Pulmonary artery endothelial cell (primary cell): Measurements from ENCODE around the gene CCDC85C. TPM values are rescaled to one million over a fixed set of nuclear protein-coding genes. Genes with fewer than 3 reads are reported as not detected.

ENCODE experiments used
- DNase-seq: peaks from one replicate; pipeline ENCODE4 v3.0.0-alpha.2; 2011; ENCODE audit warnings: low read depth, low spot score
- total RNA-seq: library from RNA; depleted of rRNA; stranded (reverse); fragments of >200 nt; gene quantifications from 2 replicates; pipeline ENCODE4 v1.2.3, GENCODE V29; 2014

The CCDC85C gene
- total RNA-seq, 1 donor from 2014 or later = 16.5 TPM

DNA sequence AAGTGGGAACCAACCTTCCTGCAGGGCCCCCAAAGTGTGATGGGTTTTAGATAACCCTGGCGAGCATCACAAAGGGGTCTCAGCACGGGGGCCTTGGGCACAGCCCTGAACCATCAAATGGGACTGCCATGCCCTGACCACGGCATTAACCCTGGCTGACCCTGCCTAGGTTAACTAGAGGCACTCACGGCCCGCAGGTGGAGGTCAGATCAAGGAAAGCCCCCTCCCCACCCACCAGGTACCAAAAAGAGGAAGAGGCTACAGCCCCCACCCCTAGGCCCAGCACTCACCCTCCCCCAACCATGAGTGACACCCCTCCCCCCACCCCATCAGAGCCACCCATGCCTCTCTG is 80.3 kb downstream of the CCDC85C start:
- no peak for DNase-seq

- DNase-seq = no peak
Measured at GRCh38 chr14:99522934-99523703, 80.9 kb downstream of the CCDC85C start.

GRCh38 chr14:99522457-99522891 is 81.5 kb downstream of the CCDC85C start:
- no peak for DNase-seq

- DNase-seq = no peak
Measured at GRCh38 chr14:99522025-99522401, 82.0 kb downstream of the CCDC85C start.

- DNase-seq = no peak
Measured at GRCh38 chr14:99521176-99522024, 82.6 kb downstream of the CCDC85C start.

GRCh38 chr14:99520571-99521081 is 83.4 kb downstream of the CCDC85C start:
- no peak for DNase-seq

DNA sequence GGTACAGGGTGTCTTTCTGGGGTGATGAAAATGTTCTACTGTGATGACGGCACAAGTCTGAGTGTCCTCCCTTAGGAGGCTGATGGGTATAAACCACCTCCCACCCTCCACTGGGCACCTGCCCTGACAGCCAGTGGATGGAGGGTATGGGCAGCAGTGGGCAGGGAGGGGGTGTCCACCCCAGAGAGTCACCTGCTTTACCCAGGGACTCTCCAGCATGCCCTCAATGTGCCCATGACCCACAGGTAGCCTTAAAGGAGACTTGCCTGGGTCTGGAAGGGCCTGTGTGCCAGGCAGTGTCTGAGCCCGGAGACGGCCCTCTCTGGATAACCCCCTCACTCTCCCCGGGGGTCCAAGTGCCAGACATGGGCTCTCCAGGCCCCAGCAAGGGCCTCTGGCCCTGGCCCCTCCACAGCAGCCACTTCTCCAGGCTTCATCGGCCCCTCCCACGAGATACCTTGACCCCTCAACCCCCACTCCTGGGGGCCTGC is 84.0 kb downstream of the CCDC85C start:
- no peak for DNase-seq

DNA sequence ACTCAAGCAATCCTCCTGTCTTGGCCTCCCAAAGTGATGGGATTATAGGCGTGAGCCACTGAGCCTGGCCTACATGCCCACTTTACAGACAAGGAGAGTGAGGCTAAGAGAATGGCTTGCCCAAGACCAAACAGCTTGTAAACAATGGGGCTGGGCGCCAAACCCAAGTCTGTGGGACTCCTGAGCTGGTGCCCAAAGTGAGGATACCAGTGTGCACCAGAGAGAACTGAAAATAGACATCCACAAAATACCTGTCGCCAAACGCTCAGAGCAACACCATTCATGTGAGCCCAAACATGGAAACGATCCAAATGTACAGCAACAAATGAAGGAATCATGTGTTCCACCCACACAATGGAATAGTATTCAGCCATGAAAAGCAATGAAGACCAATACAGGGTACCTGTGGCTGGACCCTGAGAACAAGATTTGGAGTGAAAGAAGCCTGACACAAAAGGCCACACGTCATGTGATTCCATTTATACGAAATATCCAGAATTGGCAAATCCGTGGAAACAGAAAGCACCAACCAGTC is 84.6 kb downstream of the CCDC85C start:
- no peak for DNase-seq

GRCh38 chr14:99518441-99519346 is 85.3 kb downstream of the CCDC85C start:
- no peak for DNase-seq

DNA sequence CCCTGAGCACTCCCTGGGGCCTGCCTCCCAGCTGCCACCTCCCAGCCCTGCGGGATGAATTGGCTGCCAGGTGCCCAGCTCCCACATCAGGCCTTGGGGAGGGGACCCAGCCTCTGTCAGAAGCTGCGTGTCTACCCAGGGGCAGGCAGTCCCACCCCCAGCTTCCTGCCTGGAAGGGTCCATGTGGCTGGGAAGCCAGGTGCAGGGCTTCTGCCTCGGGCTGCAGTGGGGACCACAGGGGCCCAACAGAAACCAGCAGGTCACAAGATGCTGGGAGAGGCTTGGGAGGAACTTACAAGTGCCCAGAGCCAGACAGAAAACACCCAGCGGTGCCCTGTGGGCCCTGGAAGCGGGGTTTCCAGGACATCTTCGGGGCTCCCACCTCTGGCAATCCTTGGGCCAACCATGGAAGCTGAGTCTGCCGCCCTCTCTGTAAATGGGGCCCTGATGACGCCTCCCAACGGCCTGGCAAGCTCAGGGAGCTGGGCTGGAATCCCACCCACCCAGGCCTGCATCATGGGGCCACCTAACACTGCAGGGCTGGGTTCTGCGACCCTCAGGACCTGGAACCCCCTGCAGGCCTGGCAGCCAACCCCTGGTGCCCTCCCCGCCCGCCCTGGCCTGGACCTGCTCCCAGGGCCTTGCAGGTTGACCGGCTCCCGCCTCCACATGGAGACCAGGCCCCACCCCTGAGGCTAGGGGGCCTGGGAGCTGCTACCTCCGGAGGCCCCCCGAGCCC is 86.2 kb downstream of the CCDC85C start:
- no peak for DNase-seq

DNA sequence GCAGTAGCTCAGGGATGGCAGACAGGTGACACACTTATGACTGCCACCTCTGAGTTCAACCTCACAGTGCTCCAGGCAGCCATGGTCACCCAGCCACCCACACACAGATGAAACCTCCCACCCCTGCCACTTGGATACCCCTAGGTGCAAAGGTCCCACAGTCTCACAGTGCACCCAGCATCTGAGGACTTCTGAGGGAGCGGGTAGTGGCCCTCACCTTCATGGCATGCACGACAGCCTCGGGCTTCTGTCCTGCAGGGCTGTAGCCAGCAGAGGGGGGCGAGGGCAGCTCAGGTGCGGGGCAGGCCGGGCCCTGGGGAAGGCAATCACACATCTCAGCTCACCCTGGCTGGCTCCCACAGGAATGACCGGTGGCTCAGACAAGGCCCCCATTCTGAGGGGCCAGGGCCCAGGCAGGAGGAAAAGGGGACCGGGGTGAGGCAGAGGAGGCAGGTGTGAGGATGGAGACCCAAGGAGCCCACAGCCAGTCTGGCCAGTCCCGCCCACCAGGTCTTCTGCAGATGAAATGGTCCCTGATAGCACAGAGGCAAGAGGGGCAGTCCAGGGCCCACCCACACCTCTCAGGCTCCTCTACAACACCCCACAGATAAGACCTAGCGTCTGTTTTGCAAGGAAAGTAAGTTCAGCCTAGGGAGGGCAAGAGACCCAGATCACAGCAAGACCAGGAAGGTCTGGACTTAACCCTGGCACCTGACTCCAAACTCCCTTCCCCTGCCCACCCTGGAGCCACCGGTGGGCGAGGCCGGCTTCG is 87.0 kb downstream of the CCDC85C start:
- DNase-seq = no peak

DNA sequence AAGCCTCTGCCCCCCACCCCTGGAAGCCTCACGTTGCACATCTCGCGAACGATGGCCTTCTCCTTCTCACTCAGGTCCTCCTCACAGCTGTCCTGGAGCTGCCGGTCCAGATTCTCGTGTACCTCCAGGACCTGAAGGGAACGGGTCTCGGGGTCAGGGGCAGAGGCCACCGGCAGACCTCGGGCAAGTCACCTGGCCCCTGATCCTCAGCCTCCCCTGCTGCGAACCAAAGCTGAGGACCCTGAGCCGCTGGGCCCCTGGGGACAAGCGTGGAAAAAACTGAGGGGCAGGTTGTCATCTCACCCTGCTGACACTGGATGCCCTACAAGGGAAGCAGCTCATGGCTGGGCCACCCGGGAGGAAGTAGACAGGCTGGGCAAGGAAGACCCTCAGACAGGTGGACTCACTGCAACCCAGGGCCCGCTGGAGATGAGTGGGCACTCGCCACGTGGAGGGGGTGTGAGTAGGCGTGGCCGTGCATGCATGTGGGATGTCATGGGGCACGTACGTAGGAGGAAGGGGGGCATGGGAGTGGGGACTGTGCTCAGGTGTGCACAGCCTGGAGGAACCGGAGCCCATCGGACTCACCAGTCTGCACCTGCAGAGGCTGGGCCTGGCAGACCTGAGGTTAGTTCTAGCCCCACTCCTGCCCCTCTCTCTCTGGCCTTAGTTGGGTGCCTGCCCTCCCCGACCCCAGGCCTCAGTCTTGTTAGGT is 87.7 kb downstream of the CCDC85C start:
- DNase-seq = no peak

- DNase-seq = no peak
Measured at GRCh38 chr14:99515301-99516155, 88.5 kb downstream of the CCDC85C start.

DNA sequence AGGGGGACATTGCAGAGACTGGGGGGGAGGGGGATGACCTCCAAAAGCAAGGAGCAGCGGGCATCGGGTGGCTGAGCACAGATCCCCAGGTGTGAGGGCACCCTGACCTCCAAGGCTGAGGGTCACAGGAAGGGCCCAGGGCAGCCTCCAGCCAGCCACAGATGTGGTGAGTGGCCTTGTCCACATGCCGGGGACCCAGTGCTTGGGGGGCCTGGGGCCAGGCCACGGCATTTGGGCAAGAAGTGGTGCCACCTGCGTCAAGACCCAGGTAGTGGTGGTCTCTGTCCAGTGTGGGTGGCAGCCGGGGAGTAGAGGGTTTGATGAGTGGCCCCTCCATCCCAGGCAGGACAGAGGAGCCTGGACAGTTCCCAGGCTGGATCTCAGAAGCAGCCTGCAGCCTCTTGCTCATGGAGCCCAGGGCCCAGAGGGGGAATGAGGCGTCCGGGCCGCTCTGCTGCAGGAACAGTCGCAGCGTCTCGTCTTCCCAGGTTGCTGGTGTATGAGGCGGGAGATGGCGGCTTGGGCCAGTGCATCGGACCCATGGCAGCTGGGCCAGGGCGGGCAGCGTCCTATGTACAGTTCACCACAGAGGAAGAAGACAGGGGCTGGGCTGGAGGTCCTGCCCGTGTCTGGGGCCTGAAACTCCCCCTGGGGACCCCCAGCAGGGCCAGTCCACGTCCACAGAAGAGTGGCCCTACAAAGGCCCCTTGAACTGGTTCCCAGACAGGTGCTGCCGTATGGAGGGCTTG is 89.3 kb downstream of the CCDC85C start:
- DNase-seq = no peak

DNA sequence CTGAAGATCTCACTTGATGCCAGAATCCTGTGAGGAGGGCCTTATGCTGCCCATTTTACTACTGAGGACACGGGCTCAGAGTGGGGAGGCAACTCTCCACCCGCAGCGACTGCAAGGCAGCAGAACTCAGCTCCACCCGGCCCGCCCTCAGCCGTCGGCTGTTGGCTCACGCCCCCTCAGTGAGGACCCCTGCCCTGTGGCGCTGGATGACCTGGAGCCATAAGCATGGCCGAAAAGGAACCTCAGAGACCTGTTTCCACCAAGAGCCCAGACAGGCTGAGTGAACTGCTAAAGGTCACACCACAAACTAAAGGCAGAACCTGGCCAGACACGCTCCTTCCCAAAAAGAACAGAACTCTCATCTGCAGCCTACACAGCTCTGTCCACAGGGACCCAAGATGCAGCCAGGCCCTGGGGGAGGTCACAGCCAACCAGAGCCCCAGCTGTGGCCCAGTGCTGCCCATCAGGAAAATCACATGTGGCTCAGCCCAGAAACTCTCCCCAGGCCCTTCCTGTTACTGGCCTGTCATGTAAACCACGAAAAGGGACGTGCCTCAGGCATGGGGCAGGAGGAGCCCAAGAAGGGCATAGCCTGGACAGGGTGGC is 90.0 kb downstream of the CCDC85C start:
- DNase-seq = no peak

GRCh38 chr14:99513183-99513694 is 90.8 kb downstream of the CCDC85C start:
- no peak for DNase-seq
